RCC 7860 (cell line): ENCODE data around the gene WIZ.
A peak's percentile ranks its signal among the peaks of the same experiment; 100 is the strongest.

Source experiments
- DNase-seq: peaks from one replicate; pipeline ENCODE4 v3.0.0-alpha.2; 2015; ENCODE audit warnings: low spot score
- FAIRE-seq: peaks from 2 replicates; lab custom pipeline; 2012; peaks lifted over from hg19 to GRCh38; lab: Jason Lieb, UNC

The WIZ gene

DNA sequence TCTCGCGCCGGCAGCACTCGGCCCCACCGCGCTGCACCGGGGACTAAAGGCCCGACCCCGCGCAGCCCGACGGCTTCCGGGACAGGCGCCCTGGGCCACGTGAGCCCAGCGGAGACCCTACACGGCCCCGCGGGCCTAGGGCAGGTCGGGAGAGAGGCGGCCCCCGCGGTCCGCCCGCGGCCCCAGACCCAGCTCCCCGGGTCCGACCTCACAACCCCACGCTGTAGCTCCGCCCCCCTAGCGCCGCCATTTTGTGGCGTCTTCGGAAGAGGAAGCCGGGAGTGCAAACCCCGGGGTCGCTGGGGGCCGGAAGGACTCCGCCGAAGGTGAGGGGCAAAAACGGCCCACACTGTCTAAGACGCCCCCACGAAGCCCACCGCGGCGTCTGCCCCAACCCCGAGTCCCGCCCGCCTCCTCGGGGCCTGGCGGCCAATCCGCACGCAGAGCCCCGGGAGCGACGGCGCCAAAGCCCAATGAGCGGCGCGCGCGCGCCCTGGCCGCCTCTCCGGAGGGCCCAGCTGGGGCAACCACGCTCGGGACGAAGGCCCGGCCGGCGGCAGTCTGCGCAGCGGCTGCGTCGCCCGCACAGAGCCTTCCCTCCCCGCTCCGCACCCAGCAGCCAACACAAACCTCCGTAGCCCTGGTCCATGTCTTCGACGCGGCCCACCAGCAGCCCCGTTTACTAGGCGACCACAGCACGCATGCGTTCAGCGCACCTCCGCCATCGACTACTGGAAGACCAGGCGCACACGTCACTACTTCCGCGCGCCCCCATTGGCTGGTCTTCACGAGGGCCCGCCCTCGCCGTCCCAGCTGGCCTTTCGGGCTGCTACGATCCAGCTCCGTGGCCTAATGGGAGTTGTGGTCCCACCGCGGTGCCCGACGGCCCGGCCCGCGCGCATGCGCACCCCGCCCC lies 70.4 kb downstream of the WIZ start, which contains the start of gene AKAP8:
AKAP8 (minus strand) TSS at position 705 of the 916 bp plus-strand sequence; CDS start at position 649, 56 bp downstream.
- DNase-seq: peak; percentile 96
- no peak for FAIRE-seq

DNA sequence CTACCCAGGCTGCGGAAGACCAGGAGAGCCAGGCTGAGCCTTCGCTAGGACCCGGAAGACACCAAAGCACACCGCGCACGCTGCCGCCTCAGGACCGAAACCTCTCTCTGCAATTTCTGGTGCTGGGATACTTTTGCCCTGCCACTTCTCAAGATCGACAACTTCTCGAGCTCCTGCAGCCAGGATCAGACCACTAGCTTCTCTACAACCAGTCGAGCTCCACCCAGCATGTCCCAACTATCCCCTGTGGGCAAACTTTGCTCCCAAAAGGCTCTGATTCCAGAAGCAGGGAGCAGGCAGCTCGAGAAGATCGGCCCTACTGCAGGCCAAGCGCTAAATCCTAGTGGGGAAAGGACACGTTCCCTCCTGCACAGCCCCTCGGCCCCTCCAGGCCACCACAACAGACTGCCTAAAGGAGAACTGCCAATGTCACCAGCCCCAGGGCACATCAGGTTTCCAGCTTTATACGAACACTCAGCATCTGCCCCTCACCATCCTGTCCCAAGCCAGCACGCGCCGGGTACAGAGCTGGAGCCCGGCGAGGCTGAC lies 71.1 kb downstream of the WIZ start:
- FAIRE-seq: no peak
- DNase-seq: peak; percentile 39

DNA sequence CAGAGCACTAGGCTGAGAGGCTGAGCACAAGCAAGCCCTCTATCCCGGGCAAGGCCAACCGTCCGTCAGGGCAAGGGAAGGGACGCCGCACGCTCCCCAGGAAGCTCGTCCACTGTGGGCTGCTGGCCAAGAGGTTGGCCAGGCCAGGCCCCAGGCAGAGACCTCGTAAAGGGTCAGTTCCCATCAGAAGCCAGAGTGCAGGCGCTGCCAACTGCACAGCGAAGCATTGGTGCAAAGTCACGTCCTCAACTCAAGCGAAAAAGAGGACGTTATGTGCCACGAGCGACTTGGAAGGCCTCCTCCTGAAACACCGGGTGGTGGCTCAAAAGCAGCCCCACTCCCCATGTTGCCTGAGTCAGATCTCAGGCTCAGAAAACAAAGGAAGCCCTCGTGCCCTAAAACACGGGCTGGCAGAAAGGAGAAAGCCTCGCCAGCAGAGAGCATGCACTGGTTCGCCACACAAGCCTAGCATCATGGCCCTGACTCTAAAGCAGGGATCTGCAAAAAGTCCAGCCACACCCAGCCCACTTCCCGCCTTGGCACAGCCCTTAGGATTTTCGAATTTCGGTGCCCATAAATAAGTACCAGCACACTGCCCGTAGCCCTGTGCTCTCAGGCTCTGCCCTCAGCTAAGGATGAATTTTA lies 74.8 kb downstream of the WIZ start:
- FAIRE-seq (no peak), DNase-seq (no peak)

DNA sequence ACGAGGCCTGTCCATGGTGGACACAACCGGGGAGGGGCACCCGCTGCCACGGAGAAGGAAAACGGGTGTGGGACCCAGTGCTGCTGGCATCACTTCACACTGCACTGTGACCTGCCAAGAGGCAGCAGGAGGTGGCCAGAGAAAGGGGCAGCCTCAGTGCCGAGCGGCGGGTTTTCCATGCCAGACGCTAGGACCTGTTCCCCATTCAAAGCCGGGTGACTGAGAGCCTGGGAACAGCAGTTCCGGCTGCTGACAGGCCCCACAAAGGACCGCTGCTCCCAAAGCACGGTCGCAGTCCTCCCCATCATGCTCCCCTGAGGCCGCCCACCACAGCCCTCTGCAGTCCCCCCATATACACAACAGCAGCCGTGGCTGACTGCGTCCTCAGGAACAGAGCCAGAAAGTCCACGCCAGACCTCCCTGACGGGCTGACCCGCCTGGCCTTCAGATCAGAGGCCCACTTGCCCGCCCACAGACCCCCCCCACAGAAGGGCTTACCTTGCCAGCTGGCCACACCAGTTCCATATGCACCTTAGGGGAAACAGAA lies 75.6 kb downstream of the WIZ start:
- no peak for FAIRE-seq

DNA sequence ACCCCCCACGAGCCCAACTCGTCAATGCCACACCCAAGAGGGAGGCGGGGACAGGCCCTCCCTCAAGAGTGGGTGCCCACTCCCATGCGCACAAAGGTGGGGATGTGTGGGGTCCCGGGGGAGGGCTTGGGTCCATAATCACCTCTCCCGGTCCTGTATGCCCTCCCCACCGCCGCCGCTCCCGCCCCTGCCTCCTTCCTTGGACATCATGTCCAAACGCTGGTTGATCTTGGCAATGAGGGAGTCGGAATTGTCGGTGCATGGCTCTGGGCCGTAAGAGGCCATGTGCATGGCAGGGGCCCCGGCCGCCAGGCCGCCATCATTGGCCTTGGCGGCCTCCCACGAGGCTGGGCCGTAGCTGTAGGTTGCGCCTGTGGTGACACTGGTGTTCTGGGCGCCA lies 76.1 kb downstream of the WIZ start:
- FAIRE-seq (no peak), DNase-seq (no peak)

More for the DNA sequence above, 75.6 kb downstream of the WIZ start:
- no peak for DNase-seq

DNA sequence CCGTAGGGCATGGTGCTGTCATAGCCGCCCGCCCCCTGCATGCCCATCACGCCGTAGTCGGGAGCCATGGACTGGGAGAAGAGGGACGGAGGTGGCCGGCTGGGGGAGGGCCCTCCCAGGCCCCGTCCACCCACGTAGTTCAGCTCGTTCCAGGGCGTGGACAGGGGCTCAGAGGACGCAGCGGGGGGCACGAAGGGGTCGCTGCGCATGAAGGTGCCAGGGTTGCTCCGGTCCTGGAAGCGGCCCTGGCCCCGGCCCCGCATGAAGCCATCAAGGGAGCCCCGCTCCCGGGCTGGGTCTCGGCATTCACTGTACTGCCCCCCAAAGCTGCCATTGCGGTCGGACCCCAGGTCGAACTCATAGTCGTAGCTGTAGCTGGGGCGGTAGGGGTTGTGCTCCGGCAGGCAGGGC lies 76.9 kb downstream of the WIZ start:
- FAIRE-seq (no peak), DNase-seq (no peak)

DNA sequence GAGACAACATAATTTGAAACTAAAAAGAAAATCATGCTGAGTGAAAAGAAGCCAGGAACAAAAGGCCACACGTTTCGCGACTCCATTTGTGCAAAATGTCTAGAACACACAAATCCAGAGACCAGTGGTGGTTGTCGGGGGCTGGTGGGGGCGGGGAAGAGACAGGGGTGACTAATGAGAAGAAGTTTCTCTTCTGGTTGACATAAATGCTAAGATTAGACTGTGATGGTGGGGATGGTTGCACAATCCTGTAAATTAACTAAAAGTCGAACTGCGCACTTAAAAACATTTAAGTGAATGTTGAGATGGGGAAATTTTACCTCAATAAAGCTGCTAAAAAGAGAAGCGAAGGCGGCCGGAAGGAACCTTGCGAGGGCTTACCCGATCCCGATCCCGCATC lies 77.3 kb downstream of the WIZ start:
- FAIRE-seq: no peak
- no peak for DNase-seq

DNA sequence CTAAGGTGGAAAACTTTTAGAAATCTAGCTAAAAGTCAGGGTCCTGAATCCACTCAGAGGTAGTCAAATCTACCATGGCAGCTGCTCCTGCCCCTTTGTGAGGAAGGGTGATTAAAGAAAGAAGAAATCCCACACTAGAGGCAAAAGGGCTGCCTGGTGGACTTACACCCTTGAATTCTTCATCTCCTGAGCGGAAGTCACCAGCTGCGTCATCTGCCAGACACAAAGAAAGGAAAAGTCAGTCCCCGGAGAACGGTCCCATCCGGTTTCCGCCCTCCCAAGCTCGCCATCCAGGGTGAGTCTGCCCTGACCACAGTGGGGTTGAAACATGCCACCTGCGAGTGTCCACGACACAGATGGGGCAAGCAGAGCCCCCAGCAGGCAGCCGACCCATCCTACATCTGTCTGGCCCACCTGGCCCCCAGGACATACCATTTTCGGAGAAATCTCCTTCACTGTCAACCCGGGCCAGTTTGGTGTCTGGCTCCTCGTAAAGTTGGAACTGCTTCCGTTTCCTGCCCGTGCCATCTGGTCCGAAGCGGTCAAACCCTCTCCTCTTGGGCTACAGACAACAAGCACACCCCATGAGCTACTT lies 77.9 kb downstream of the WIZ start:
- no peak for FAIRE-seq
- DNase-seq: no peak

DNA sequence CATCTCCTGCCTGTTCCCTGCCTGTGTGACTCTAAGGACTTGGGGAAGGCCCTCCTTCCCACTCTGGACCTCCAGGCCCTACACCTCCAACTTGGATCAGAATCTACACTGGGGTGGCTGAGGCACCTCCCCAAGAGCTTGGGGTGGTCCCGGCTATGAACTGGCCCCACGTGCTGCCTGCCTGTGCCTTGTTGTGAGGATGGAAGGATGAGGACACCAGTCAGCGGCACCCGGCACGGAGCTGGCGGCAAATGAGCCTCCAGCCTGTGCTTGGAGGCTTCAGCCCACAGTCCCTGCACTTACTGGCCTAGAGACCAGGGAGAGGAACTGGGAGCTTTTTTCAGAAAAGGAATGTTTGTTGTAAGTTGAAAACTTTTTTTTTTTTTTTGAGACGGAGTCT lies 78.6 kb downstream of the WIZ start:
- DNase-seq (no peak), FAIRE-seq (no peak)
